Omental fat pad (tissue), 4 donors: ENCODE results near the gene PLG. TPM values are rescaled to one million over a fixed set of nuclear protein-coding genes. Genes with fewer than 3 reads are reported as not detected.
A peak's percentile ranks its signal among the peaks of the same experiment; 100 is the strongest.
"Not testable (repeated sequence)": the region's sequence is repeated elsewhere in the genome, so short reads cannot be mapped to it uniquely, and the experiment has no call there.

Experiments used
- ATAC-seq: fragments of 150-250 bp; one replicate; pipeline ENCODE4 v1.9.1; 2016; ENCODE audit warnings: mild to moderate bottlenecking, moderate library complexity; ENCODE audit not compliant: low FRiP score
- DNase-seq: peaks from one replicate; pipeline ENCODE4 v3.0.0-alpha.2; 2019; ENCODE audit warnings: low spot score
- CTCF ChIP-seq, 3 donors: fragments of 450-650 bp; IDR thresholded peaks; one replicate each; pipeline ENCODE4 v1.5.1; 2016 to 2017; ENCODE audit warnings: antibody characterized with exemption in 3 of 3, mild to moderate bottlenecking in 3 of 3, moderate library complexity in 2 of 3
- total RNA-seq, 4 donors: library from RNA; depleted of rRNA; stranded (reverse); fragments of >200 nt; gene quantifications; one replicate each; pipeline ENCODE4 v1.1.0, GENCODE V29; 2016

The PLG gene
- total RNA-seq, 4 donors from 2014 or later: not detected

GRCh38 chr6:160692369-160692959 lies 9.6 kb upstream of the PLG start:
- no peak for TF ChIP-seq CTCF (IDR thresholded peaks at IDR 0.05)
- DNase-seq (no peak), ATAC-seq (no peak)

GRCh38 chr6:160695025-160695424 lies 7.0 kb upstream of the PLG start:
- not testable (repeated sequence) for ATAC-seq, DNase-seq

- not testable (repeated sequence) for ATAC-seq, DNase-seq
These were observed 6.4 kb upstream of the PLG start for GRCh38 chr6:160695622-160696021.

GRCh38 chr6:160696884-160697283 lies 5.2 kb upstream of the PLG start:
- not testable (repeated sequence) for ATAC-seq, DNase-seq

GRCh38 chr6:160697826-160698225 lies 4.2 kb upstream of the PLG start:
- no peak for TF ChIP-seq CTCF (IDR thresholded peaks at IDR 0.05)
- DNase-seq: no peak
- ATAC-seq: no peak

- DNase-seq, ATAC-seq: not testable (repeated sequence)
These were observed 2.6 kb downstream of the PLG start for GRCh38 chr6:160704688-160705087.

GRCh38 chr6:160708993-160709392 lies 6.9 kb downstream of the PLG start:
- ATAC-seq, DNase-seq: not testable (repeated sequence)

GRCh38 chr6:160714731-160715316 lies 12.8 kb downstream of the PLG start:
- TF ChIP-seq CTCF (IDR thresholded peaks at IDR 0.05): no peak
- ATAC-seq: no peak
- no peak for DNase-seq

GRCh38 chr6:160730911-160731310 lies 28.9 kb downstream of the PLG start:
- DNase-seq: no peak
- no peak for TF ChIP-seq CTCF (IDR thresholded peaks at IDR 0.05)
- ATAC-seq: no peak

- ATAC-seq: peak; percentile 64
- DNase-seq: no peak
- no peak for TF ChIP-seq CTCF (IDR thresholded peaks at IDR 0.05)
These were observed 31.1 kb downstream of the PLG start for GRCh38 chr6:160733050-160733646.
